Prostate gland (tissue), 2 donors: ENCODE data around the gene WDR93. TPM values are rescaled to one million over a fixed set of nuclear protein-coding genes. Genes with fewer than 3 reads are reported as not detected.
A peak's percentile ranks its signal among the peaks of the same experiment; 100 is the strongest.
"Not testable (repeated sequence)": the region's sequence is repeated elsewhere in the genome, so short reads cannot be mapped to it uniquely, and the experiment has no call there.

Source experiments
- DNase-seq: peaks from one replicate; pipeline ENCODE4 v3.0.0-alpha.2; 2019; ENCODE audit warnings: low spot score
- H3K27ac ChIP-seq, 2 donors: fragments of 200-600 bp; sonication (generic); 2 replicates each; pipeline ENCODE4 v1.5.1; 2017 to 2019
- H3K27me3 ChIP-seq: fragments of 200-600 bp; sonication (generic); replicated peaks from 2 replicates; pipeline ENCODE4 v1.5.1; 2019; ENCODE audit not compliant: insufficient read depth
- H3K36me3 ChIP-seq, 2 donors: fragments of 200-600 bp; sonication (generic); 1 replicate in 1 of 2; 2 replicates in 1 of 2; pipeline versions ENCODE4 v1.5.1 to v1.8.1; 2017 to 2019
- H3K4me1 ChIP-seq: fragments of 200-600 bp; sonication (generic); replicated peaks from 2 replicates; pipeline ENCODE4 v1.5.1; 2019
- H3K4me3 ChIP-seq, 2 donors: fragments of 200-600 bp; sonication (generic); 2 replicates each; pipeline ENCODE4 v1.5.1; 2017 to 2019
- H3K9me3 ChIP-seq: fragments of 200-600 bp; sonication (generic); 2 replicates; pipeline ENCODE4 v1.5.1; 2017
- POLR2A ChIP-seq: fragments of 450-650 bp; IDR thresholded peaks from one replicate; pipeline ENCODE4 v1.6.1; 2016; ENCODE audit warnings: antibody characterized with exemption, mild to moderate bottlenecking
- POLR2AphosphoS5 ChIP-seq: sonication (generic); formaldehyde crosslinking; IDR thresholded peaks from one replicate; pipeline ENCODE4 v1.6.1; 2017; ENCODE audit warnings: antibody characterized with exemption
- WGBS: methylation state at CpG from one replicate; pipeline ENCODE4 v1.1.5; 2018; 5-methylcytosine and 5-hydroxymethylcytosine counted together
- intact Hi-C: fragments of 100-400 bp; cut with DNase I; formaldehyde crosslinking; loops from one replicate; pipeline ENCODE4 v1.14.2; 2022
- total RNA-seq, 2 donors: library from RNA; depleted of rRNA; stranded (reverse); fragments of >200 nt; gene quantifications; one replicate each; pipeline ENCODE4 v1.1.0, GENCODE V29; 2016
- TF ChIP-seq, protein P1 (sequence below), 4 experiments: fragments of 200-600 bp in 2 of 4; fragments of 450-650 bp in 2 of 4; sonication (generic) in 2 of 4; IDR thresholded peaks; 1 replicate in 3 of 4; 2 replicates in 1 of 4; pipeline ENCODE4 v1.5.1; 2016 to 2019; ENCODE audit warnings: antibody characterized with exemption in 4 of 4, mild to moderate bottlenecking in 2 of 4, moderate library complexity in 2 of 4

Gene WDR93
- total RNA-seq, 2 donors from 2014 or later, result 0.18 to 3.0 TPM

DNA sequence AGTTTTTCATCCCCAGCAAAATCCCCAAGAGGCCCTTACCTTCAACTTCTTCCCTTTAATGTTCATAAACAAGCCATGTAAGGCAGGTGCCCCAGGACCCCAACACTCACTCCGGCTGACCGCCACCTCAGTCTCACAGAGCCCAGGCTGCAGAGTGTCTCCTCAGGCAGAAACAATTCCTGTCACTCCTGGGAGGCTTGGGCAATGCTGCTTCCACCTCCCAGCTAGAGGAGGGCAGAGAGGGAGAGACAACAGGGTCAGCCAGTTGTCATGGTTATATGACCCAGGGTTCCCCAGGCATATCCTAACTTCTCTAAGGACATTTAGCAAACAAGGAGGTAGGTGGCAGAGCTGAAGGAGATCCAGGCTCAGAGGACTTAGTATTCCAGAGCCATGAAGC lies 11.4 kb upstream of the WDR93 start, which contains the start of gene PLIN1:
Gene PLIN1, minus strand, starts transcription at position 156 of the 400 bp plus-strand sequence. CDS start 1,878 bp downstream, outside the sequence.
- H3K9me3 ChIP-seq, result no peaks in the 10 kb centered on the region
- peaks cover 8% of the 10 kb centered on the region for H3K4me1 ChIP-seq
- H3K4me3 ChIP-seq, result no peak within 1 kb of the TSS
- H3K27me3 ChIP-seq, result no peaks in the 10 kb centered on the region
- intact Hi-C loops, result no loop called here
- H3K27ac ChIP-seq, result peak within 1 kb of the TSS; percentile 22 to 39
- no peaks in the 10 kb centered on the region for H3K36me3 ChIP-seq
- no peak for DNase-seq
- TF ChIP-seq POLR2AphosphoS5 (no peak), POLR2A (no peak)
- TF ChIP-seq, protein P1, sequence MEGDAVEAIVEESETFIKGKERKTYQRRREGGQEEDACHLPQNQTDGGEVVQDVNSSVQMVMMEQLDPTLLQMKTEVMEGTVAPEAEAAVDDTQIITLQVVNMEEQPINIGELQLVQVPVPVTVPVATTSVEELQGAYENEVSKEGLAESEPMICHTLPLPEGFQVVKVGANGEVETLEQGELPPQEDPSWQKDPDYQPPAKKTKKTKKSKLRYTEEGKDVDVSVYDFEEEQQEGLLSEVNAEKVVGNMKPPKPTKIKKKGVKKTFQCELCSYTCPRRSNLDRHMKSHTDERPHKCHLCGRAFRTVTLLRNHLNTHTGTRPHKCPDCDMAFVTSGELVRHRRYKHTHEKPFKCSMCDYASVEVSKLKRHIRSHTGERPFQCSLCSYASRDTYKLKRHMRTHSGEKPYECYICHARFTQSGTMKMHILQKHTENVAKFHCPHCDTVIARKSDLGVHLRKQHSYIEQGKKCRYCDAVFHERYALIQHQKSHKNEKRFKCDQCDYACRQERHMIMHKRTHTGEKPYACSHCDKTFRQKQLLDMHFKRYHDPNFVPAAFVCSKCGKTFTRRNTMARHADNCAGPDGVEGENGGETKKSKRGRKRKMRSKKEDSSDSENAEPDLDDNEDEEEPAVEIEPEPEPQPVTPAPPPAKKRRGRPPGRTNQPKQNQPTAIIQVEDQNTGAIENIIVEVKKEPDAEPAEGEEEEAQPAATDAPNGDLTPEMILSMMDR (IDR thresholded peaks at IDR 0.05), result no peak
- WGBS, result 97% methylated on average over 2 of the region's 2 CpGs

GRCh38 chr15:89680282-89680873 lies 10.2 kb upstream of the WDR93 start:
- Histone ChIP-seq H3K4me3 (no peak overlapping the region), H3K27me3 (no peaks in the 10 kb centered on the region), H3K9me3 (no peaks in the 10 kb centered on the region), H3K27ac (peak overlapping the region; percentile 22 to 39), H3K36me3 (no peaks in the 10 kb centered on the region), H3K4me1 (peaks cover 8% of the 10 kb centered on the region)
- intact Hi-C loops, result loop anchor here (5.0 kb wide), 1 partner anchor 47 kb away; no protein-coding TSS in a partner anchor
- 14% methylated on average over 5 of the region's 5 CpGs for WGBS
- DNase-seq, result peak; percentile 87
- no peak for TF ChIP-seq POLR2A
- TF ChIP-seq POLR2AphosphoS5, result peak; percentile 94

DNA sequence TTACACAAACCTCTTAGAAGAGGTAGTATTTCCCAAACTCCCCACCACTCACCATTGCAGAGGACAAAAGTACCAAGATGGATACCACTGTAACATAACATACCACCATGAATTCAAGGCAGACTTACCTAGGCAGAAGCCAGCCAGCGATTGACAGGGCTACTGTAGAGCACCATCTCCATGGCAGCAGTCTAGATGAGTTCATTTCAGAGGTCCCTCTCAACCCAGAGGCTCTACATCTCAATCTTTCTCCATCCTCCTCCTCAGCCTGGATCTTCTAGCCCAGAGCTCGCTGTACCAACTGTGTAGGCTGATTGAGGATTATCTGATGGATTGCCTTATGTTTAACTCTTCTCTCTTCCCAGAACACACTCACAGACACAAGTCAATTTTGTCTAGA lies 9.5 kb upstream of the WDR93 start:
- Histone ChIP-seq H3K36me3 (no peaks in the 10 kb centered on the region), H3K4me1 (peaks cover 8% of the 10 kb centered on the region), H3K27me3 (no peaks in the 10 kb centered on the region), H3K4me3 (no peak overlapping the region), H3K27ac (peak overlapping the region in 1 of 2 donors; percentile 22), H3K9me3 (no peaks in the 10 kb centered on the region)
- DNase-seq, result no peak
- TF ChIP-seq POLR2A (no peak), POLR2AphosphoS5 (no peak)
- TF ChIP-seq, protein P1 (IDR thresholded peaks at IDR 0.05), result no peak
- 100% methylated on average over 2 of the region's 2 CpGs for WGBS
- intact Hi-C loops, result loop anchor here (5.0 kb wide), 1 partner anchor 46 kb away; no protein-coding TSS in a partner anchor

DNA sequence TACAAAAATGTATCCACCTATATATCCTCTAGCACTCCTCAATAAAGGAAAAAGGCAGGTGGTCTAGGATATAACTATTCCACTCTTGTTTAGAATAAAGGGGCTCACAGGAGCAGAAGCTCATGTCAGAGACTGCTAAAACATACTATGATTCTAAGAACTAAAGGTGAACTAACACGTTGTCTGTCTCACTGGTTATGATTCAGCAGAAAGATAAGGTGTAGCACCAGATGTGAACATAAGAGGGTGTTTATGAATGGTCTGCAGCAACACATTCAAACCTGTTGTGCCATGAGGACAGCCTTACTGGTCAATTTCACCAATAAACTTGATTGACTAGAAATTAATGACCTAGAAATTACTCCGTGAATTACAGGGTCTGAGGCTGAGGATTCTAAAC lies 4.6 kb upstream of the WDR93 start:
- Histone ChIP-seq H3K27ac (no peak overlapping the region), H3K36me3 (no peaks in the 10 kb centered on the region), H3K9me3 (no peaks in the 10 kb centered on the region), H3K4me3 (no peak overlapping the region), H3K4me1 (peaks cover 1% of the 10 kb centered on the region), H3K27me3 (no peaks in the 10 kb centered on the region)
- intact Hi-C loops, result no loop called here
- WGBS, result 82% methylated on average over 2 of the region's 2 CpGs
- TF ChIP-seq POLR2A (no peak), POLR2AphosphoS5 (no peak)
- TF ChIP-seq, protein P1 (IDR thresholded peaks at IDR 0.05), result no peak
- no peak for DNase-seq

DNA sequence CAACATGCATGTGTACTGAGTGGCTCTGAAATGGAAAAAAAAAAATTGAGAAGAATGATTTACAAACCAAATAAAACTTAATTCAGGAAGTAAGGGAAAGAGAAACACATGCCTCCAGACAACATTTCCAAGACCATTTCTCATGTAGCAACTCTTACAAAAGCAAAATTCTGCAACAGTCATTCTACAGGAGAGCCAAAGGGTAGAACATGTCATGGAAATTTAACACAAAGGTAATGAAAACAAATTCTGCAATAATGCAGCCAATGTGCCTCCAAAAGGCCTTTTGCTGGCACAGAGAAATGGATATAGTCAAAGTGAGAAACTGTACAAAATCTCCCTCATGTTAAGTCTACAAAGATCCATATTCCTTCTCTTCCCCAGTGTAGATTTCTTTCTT lies 4.1 kb upstream of the WDR93 start:
- Histone ChIP-seq H3K27me3 (no peaks in the 10 kb centered on the region), H3K36me3 (no peaks in the 10 kb centered on the region), H3K9me3 (no peaks in the 10 kb centered on the region), H3K4me3 (no peak overlapping the region), H3K4me1 (no peaks in the 10 kb centered on the region), H3K27ac (no peak overlapping the region)
- no peak for DNase-seq
- no peak for TF ChIP-seq POLR2A
- TF ChIP-seq, protein P1 (IDR thresholded peaks at IDR 0.05), result no peak
- TF ChIP-seq POLR2AphosphoS5, result no peak
- intact Hi-C loops, result no loop called here

DNA sequence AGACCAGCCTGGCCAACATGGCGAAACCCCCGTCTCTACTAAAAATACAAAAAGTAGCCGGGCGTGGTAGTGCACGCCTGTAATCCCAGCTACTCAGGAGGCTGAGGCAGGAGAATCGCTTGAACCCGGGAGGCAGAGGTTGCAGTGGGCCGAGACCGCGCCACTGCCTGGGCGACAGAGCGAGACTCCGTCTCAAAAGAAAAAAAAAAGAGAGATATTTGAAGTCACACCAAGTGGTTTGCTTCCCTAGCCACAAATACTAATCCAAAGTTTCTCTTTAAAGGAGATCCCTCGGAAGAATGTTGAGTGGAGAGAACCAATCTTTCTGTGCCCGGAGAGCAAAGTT lies 708 bp upstream of the WDR93 start:
- 41% methylated on average over 15 of the region's 15 CpGs for WGBS
- H3K36me3 ChIP-seq, DNase-seq, H3K4me1 ChIP-seq, intact Hi-C loops, H3K27me3 ChIP-seq, H3K9me3 ChIP-seq: not testable (repeated sequence)
- H3K27ac ChIP-seq, result peak overlapping the region; percentile 79
- H3K4me3 ChIP-seq, result peak overlapping the region; percentile 71 to 73
